ENCODE data around the gene RFFL. TPM values are rescaled to one million over a fixed set of nuclear protein-coding genes. Genes with fewer than 3 reads are reported as not detected.

RFFL gene
- total and polyA plus RNA-seq, 9 of the 15 experiments (the other 6 are each of a cell fraction or from before 2014, with no cell fraction given) = 3.4 to 18.1 (median 12.8) TPM

DNA sequence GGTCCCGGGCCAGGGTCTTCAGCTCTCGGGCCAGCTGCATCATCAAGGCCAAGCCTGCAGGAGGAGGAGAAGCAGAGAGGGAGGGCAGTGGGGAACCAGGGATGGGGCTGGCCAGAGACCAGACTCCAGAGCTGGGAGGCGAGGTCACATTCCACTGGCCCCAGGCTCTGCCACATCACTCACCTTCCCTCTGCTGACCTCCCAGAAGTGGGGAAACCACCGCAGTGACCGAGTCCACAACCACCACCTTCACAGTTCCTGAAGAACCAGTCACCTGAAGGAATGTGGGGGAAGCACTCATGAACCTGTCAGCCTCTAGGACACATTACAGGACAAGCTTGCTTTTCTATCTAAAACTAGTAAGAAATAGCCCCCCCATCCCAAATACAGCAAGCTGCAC, 39.8 kb upstream of the RFFL start:
- no peak for FAIRE-seq
- in situ Hi-C loops (cut with MboI) = no loop called here

More for the DNA sequence above, 39.8 kb upstream of the RFFL start:
- CTCF ChIA-PET (ENCODE audit: low intra/inter-chr PET ratio) = no interaction called here
- ATAC-seq (no peak), DNase-seq (ENCODE audit: extremely low read depth in 1 of 4, low spot score in 3 of 4) (no peak)
- intact Hi-C loops (cut with micrococcal nuclease) = no loop called here
- Histone ChIP-seq H3K4me1 (replicated peaks in 1 of 2; ENCODE audit: control insufficient read depth in 2 of 2, insufficient read depth in 2 of 2, low read length in 2 of 2) (no peaks in the 10 kb centered on the region), H3K27me3 (ENCODE audit: control insufficient read depth in 2 of 2, insufficient read depth in 2 of 2, low read length in 2 of 2) (no peaks in the 10 kb centered on the region), H3K9me3 (replicated peaks; ENCODE audit: control insufficient read depth, insufficient read depth, low read depth, low read length) (no peaks in the 10 kb centered on the region), H3K9ac (ENCODE audit: insufficient read depth in 1 of 2, low read depth in 2 of 2, low read length in 2 of 2) (no peak overlapping the region; a peak in 1 of 4 replicates), H3K36me3 (ENCODE audit: control insufficient read depth, insufficient read depth, low read length) (peaks cover 57% of the 10 kb centered on the region; the same call in 2 of the 3 replicates), H3K9me1 (ENCODE audit: control insufficient read depth, insufficient read depth, low read length) (no peaks in the 10 kb centered on the region), H3K27ac (ENCODE audit: extremely low read depth, low read depth, low read length) (no peak overlapping the region), H3K4me3 (no peak overlapping the region), H4K20me1 (replicated peaks; ENCODE audit: control insufficient read depth, insufficient read depth, low read length) (no peaks in the 10 kb centered on the region), H3K4me2 (ENCODE audit: insufficient read depth, low read length) (no peak overlapping the region), H3K79me2 (ENCODE audit: control insufficient read depth, insufficient read depth, low read length) (no peaks in the 10 kb centered on the region), H2AFZ (ENCODE audit: low read depth, low read length) (no peak overlapping the region)
- no TSS peak for BruUV-seq (replicated peaks)
- POLR2A ChIA-PET = interaction anchor here (0.6 to 2.0 kb wide), 3 partner anchors 9 to 711 kb away, joined by 3 to 9 read pairs (median 4); no protein-coding TSS in a partner anchor
- 98% methylated on average over 5 of the region's 5 CpGs for WGBS (ENCODE audit: insufficient coverage, low coverage, missing lambda C conversion rate)
- TF ChIP-seq ZBTB7A (IDR thresholded peaks at IDR 0.05; ENCODE audit: borderline replicate concordance, control insufficient read depth, low read depth, low read length) = no peak
- TF ChIP-seq TCF7L2 (IDR thresholded peaks at IDR 0.05; ENCODE audit: low read depth, low read length) = no peak
- TF ChIP-seq FOXA1 (IDR thresholded peaks at IDR 0.05; ENCODE audit: borderline replicate concordance) = no peak
- TF ChIP-seq PURB (CRISPR knock-in tag; IDR thresholded peaks at IDR 0.05; ENCODE audit: low read depth) = no peak
- no peak for TF ChIP-seq DPF2 (IDR thresholded peaks at IDR 0.05)
- TF ChIP-seq, protein P1, sequence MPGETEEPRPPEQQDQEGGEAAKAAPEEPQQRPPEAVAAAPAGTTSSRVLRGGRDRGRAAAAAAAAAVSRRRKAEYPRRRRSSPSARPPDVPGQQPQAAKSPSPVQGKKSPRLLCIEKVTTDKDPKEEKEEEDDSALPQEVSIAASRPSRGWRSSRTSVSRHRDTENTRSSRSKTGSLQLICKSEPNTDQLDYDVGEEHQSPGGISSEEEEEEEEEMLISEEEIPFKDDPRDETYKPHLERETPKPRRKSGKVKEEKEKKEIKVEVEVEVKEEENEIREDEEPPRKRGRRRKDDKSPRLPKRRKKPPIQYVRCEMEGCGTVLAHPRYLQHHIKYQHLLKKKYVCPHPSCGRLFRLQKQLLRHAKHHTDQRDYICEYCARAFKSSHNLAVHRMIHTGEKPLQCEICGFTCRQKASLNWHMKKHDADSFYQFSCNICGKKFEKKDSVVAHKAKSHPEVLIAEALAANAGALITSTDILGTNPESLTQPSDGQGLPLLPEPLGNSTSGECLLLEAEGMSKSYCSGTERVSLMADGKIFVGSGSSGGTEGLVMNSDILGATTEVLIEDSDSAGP (CRISPR knock-in tag; IDR thresholded peaks at IDR 0.05) = no peak
- no peak for TF ChIP-seq NBN (IDR thresholded peaks at IDR 0.05; ENCODE audit: low read depth)
- no peak for TF ChIP-seq KDM1A (IDR thresholded peaks at IDR 0.05)
- no peak for TF ChIP-seq SMARCA4 (IDR thresholded peaks at IDR 0.05)
- TF ChIP-seq EP300 (IDR thresholded peaks at IDR 0.05; ENCODE audit: low read length) = no peak
- TF ChIP-seq, protein P2, sequence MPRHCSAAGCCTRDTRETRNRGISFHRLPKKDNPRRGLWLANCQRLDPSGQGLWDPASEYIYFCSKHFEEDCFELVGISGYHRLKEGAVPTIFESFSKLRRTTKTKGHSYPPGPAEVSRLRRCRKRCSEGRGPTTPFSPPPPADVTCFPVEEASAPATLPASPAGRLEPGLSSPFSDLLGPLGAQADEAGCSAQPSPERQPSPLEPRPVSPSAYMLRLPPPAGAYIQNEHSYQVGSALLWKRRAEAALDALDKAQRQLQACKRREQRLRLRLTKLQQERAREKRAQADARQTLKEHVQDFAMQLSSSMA (CRISPR knock-in tag; IDR thresholded peaks at IDR 0.05) = no peak
- TF ChIP-seq, protein P3, sequence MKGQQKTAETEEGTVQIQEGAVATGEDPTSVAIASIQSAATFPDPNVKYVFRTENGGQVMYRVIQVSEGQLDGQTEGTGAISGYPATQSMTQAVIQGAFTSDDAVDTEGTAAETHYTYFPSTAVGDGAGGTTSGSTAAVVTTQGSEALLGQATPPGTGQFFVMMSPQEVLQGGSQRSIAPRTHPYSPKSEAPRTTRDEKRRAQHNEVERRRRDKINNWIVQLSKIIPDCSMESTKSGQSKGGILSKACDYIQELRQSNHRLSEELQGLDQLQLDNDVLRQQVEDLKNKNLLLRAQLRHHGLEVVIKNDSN (CRISPR knock-in tag; IDR thresholded peaks at IDR 0.05) = no peak
- TF ChIP-seq ELF1 (tag; IDR thresholded peaks at IDR 0.05) = no peak
- TF ChIP-seq SMAD1 (IDR thresholded peaks at IDR 0.05; ENCODE audit: low read depth, low read length, partially characterized antibody) = no peak
- no peak for TF ChIP-seq GATAD2A (IDR thresholded peaks at IDR 0.05)
- no peak for TF ChIP-seq ARNT (IDR thresholded peaks at IDR 0.05)
- no peak for TF ChIP-seq TCFL5 (CRISPR knock-in tag; conservative IDR thresholded peaks at IDR 0.05)
- TF ChIP-seq BMI1 (IDR thresholded peaks at IDR 0.05; ENCODE audit: low read length) = no peak
- no peak for TF ChIP-seq SETDB1 (IDR thresholded peaks at IDR 0.05; ENCODE audit: low read length)

Data from K562 (cell line).